Prostate gland (tissue), 2 donors: ENCODE data around the gene TMPRSS6.

ENCODE experiments used
- CTCF ChIP-seq, 4 experiments: fragments of 200-600 bp in 2 of 4; fragments of 450-650 bp in 2 of 4; sonication (generic) in 2 of 4; IDR thresholded peaks; 1 replicate in 3 of 4; 2 replicates in 1 of 4; pipeline ENCODE4 v1.5.1; 2016 to 2019; ENCODE audit warnings: antibody characterized with exemption in 4 of 4, mild to moderate bottlenecking in 2 of 4, moderate library complexity in 2 of 4
- POLR2AphosphoS5 ChIP-seq: sonication (generic); formaldehyde crosslinking; IDR thresholded peaks from one replicate; pipeline ENCODE4 v1.6.1; 2017; ENCODE audit warnings: antibody characterized with exemption

GRCh38 chr22:37021710-37022482 is 87.6 kb downstream of the TMPRSS6 start:
- peak in 3 of 4 experiments; percentile 32 to 62 (median 58) for TF ChIP-seq CTCF (IDR thresholded peaks at IDR 0.05)
- TF ChIP-seq POLR2AphosphoS5: no peak
